Measurements from ENCODE around the gene RUVBL1. TPM values are rescaled to one million over a fixed set of nuclear protein-coding genes. Genes with fewer than 3 reads are reported as not detected.

RUVBL1 gene
- total and polyA plus RNA-seq, 2 experiments from 2014 or later, result 83.1 to 95.2 TPM

DNA sequence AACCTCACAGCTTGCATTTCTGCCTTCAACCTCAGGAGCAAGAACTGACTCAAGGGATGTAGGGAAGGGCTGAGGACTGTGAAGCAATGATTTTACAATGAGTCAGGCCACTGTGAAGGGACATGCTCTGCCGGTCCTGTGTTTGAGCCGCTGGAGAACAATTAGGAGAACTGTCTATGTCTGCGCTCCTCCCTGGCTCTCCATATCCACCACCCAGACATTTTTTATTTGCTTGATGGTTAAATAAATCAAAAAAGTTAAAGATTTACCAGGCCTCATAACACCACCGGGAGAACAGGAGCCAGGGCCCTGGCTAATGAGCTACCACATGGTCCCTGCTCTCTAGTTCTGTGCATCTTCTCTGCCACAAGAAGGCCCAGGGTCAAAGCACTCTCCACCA, 41.8 kb downstream of the RUVBL1 start:
- Histone ChIP-seq H3K36me3 (peaks cover 2% of the 10 kb centered on the region), H3K4me3 (no peak overlapping the region), H3K27me3 (no peaks in the 10 kb centered on the region), H3K4me1 (ENCODE audit: low read depth) (peaks cover 12% of the 10 kb centered on the region), H3K27ac (no peak overlapping the region), H3K9me3 (ENCODE audit: low read depth) (no peaks in the 10 kb centered on the region)
- TF ChIP-seq, protein P1, sequence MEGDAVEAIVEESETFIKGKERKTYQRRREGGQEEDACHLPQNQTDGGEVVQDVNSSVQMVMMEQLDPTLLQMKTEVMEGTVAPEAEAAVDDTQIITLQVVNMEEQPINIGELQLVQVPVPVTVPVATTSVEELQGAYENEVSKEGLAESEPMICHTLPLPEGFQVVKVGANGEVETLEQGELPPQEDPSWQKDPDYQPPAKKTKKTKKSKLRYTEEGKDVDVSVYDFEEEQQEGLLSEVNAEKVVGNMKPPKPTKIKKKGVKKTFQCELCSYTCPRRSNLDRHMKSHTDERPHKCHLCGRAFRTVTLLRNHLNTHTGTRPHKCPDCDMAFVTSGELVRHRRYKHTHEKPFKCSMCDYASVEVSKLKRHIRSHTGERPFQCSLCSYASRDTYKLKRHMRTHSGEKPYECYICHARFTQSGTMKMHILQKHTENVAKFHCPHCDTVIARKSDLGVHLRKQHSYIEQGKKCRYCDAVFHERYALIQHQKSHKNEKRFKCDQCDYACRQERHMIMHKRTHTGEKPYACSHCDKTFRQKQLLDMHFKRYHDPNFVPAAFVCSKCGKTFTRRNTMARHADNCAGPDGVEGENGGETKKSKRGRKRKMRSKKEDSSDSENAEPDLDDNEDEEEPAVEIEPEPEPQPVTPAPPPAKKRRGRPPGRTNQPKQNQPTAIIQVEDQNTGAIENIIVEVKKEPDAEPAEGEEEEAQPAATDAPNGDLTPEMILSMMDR (IDR thresholded peaks at IDR 0.05; ENCODE audit: low read depth, low read length), result no peak
- peak in 1 of 2 donors; percentile 30 for DNase-seq (ENCODE audit: low read depth in 1 of 2, low spot score in 1 of 2)

DNA sequence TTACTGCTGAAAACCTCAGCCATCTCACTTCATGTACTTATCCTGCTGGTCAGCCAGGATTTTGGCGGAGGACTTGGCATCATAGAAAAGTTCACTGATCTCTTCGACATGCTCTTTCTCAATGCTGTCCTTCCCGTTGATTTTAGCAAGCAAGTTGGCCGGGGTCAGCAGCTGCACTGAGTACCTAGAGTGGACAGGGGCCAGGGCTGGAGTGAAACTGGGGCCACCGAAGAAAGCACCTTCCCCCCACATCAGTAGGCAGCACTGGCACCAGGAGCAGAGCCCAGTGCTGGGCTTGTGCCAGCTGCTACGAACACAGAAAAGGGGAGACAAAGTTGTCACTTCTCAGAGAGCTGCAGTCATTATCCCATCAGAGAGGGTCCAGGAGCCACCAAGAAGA, 42.4 kb downstream of the RUVBL1 start:
- Histone ChIP-seq H3K27ac (no peak overlapping the region), H3K4me1 (ENCODE audit: low read depth) (peaks cover 14% of the 10 kb centered on the region), H3K27me3 (no peaks in the 10 kb centered on the region), H3K9me3 (ENCODE audit: low read depth) (no peaks in the 10 kb centered on the region), H3K36me3 (peaks cover 2% of the 10 kb centered on the region), H3K4me3 (no peak overlapping the region)
- DNase-seq (ENCODE audit: low read depth in 1 of 2, low spot score in 1 of 2), result no peak
- TF ChIP-seq, protein P1 (IDR thresholded peaks at IDR 0.05; ENCODE audit: low read depth, low read length), result no peak

DNA sequence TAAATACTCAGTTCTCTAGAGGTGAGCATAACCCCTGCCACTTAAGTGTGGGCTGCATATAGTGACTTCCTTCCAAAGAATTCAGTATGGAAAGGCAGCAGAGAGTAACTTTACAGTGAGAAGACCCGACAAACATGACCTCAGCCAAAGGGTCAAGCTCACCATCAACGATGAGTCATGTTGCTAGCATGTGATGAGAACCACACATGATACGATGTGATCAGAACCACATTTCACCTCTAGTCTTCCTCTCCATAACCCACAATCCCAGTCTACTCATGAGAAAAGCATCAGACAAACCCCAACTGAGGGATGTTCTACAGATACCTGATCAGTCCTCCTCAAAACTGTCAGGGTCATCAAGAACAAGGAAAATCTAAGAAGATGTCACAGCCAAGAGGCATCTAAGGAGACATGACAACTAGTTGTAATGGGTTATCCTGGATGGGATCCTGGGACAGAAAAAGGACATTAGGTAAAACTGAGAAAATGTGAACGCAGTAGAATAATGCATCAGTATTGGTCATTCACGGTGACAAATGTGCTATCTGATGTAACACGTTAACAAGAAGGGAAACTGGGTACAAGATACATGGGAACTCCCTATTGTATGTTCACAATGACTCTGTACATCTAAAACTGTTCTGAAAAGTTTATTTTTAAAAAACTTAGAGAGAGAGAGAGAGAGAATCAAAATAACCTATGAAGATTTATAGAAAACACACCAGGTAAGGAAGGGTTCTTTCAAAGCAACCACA, 43.1 kb downstream of the RUVBL1 start:
- H3K36me3 ChIP-seq, result no peaks in the 10 kb centered on the region

DNA sequence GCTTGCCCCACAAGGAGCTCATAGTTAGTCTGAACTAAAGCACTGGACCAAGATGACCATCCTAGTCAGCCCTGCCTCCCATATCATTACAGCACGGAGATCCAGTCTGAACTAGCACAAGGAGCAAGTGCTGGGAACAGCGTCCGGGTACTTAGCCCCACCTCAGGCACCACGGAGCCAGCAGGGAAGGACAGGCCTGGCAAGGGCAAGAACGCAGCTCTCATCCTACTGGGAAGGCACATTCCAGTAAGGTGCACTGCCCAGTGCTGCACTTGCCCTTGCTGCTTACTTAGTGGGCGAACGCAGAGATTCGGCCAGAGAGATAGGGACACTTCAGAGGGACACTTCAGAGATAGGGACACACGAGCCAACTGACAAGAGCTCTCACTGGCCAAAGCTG, 43.8 kb downstream of the RUVBL1 start:
- H3K4me1 ChIP-seq (ENCODE audit: low read depth), result peaks cover 24% of the 10 kb centered on the region
- no peak for DNase-seq (ENCODE audit: low read depth in 1 of 2, low spot score in 1 of 2)
- no peaks in the 10 kb centered on the region for H3K9me3 ChIP-seq (ENCODE audit: low read depth)
- H3K27ac ChIP-seq, result no peak overlapping the region
- no peak overlapping the region for H3K4me3 ChIP-seq
- H3K36me3 ChIP-seq, result no peaks in the 10 kb centered on the region
- TF ChIP-seq, protein P1 (IDR thresholded peaks at IDR 0.05; ENCODE audit: low read depth, low read length), result no peak
- H3K27me3 ChIP-seq, result no peaks in the 10 kb centered on the region

More for the DNA sequence above, 43.1 kb downstream of the RUVBL1 start:
- Histone ChIP-seq H3K27me3 (no peaks in the 10 kb centered on the region), H3K4me1 (ENCODE audit: low read depth) (peaks cover 18% of the 10 kb centered on the region), H3K4me3 (no peak overlapping the region), H3K27ac (no peak overlapping the region), H3K9me3 (ENCODE audit: low read depth) (no peaks in the 10 kb centered on the region)
- TF ChIP-seq, protein P1 (IDR thresholded peaks at IDR 0.05; ENCODE audit: low read depth, low read length), result no peak
- peak in 1 of 2 donors; percentile 77 for DNase-seq (ENCODE audit: low read depth in 1 of 2, low spot score in 1 of 2)

DNA sequence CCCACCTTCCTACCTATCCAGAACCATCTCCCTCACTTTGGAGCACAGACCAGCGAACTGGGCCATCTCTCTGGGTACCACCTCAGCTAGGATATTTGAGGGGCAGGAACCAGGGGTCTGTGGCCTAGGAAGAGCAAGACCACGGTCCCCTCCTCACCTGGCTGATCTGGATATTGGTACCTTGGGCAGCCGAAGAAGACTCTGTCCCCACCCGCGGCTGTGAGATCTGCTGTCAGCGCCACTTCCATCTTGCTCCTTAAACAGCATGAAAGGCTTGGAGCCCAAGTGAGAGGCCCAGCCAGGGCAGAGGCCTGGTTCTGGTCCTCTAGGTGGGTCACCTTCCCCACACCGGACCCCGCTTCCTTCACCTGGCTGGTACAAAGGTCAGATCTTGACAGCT, 44.7 kb downstream of the RUVBL1 start:
- peaks cover 24% of the 10 kb centered on the region for H3K4me1 ChIP-seq (ENCODE audit: low read depth)
- no peaks in the 10 kb centered on the region for H3K9me3 ChIP-seq (ENCODE audit: low read depth)
- no peak overlapping the region for H3K27ac ChIP-seq
- DNase-seq (ENCODE audit: low read depth in 1 of 2, low spot score in 1 of 2), result no peak
- no peak overlapping the region for H3K4me3 ChIP-seq
- no peaks in the 10 kb centered on the region for H3K36me3 ChIP-seq
- no peaks in the 10 kb centered on the region for H3K27me3 ChIP-seq
- TF ChIP-seq, protein P1 (IDR thresholded peaks at IDR 0.05; ENCODE audit: low read depth, low read length), result no peak

All from cardiac muscle cell (in vitro differentiated cells and primary cell).